ENCODE results near the gene CYFIP2. TPM values are rescaled to one million over a fixed set of nuclear protein-coding genes. Genes with fewer than 3 reads are reported as not detected.

CYFIP2 gene
- total RNA-seq, 1 donor = 12.4 TPM

GRCh38 chr5:157253547-157253946 lies 12.4 kb upstream of the CYFIP2 start:
- H3K4me3 ChIP-seq (ENCODE audit: low read depth, low read length) = no peak overlapping the region
- peak; percentile 72 for DNase-seq (ENCODE audit: low read depth)
- peak; percentile 98 for TF ChIP-seq CTCF (IDR thresholded peaks at IDR 0.05; ENCODE audit: insufficient read depth, low read length)

GRCh38 chr5:157258450-157258849 lies 7.5 kb upstream of the CYFIP2 start:
- no peak for TF ChIP-seq CTCF (IDR thresholded peaks at IDR 0.05; ENCODE audit: insufficient read depth, low read length)
- H3K4me3 ChIP-seq (ENCODE audit: low read depth, low read length) = no peak overlapping the region
- no peak for DNase-seq (ENCODE audit: low read depth)

GRCh38 chr5:157259699-157260098 lies 6.2 kb upstream of the CYFIP2 start:
- H3K4me3 ChIP-seq (ENCODE audit: low read depth, low read length) = no peak overlapping the region
- no peak for TF ChIP-seq CTCF (IDR thresholded peaks at IDR 0.05; ENCODE audit: insufficient read depth, low read length)
- no peak for DNase-seq (ENCODE audit: low read depth)

GRCh38 chr5:157263496-157264090 lies 2.3 kb upstream of the CYFIP2 start:
- TF ChIP-seq CTCF (IDR thresholded peaks at IDR 0.05; ENCODE audit: insufficient read depth, low read length) = no peak
- DNase-seq (ENCODE audit: low read depth) = no peak
- H3K4me3 ChIP-seq (ENCODE audit: low read depth, low read length) = no peak overlapping the region

- H3K4me3 ChIP-seq (ENCODE audit: low read depth, low read length) = peak overlapping the region; percentile 68
- no peak for DNase-seq (ENCODE audit: low read depth)
- TF ChIP-seq CTCF (IDR thresholded peaks at IDR 0.05; ENCODE audit: insufficient read depth, low read length) = no peak
Observed at GRCh38 chr5:157266286-157267007, 524 bp downstream of the CYFIP2 start.

DNA sequence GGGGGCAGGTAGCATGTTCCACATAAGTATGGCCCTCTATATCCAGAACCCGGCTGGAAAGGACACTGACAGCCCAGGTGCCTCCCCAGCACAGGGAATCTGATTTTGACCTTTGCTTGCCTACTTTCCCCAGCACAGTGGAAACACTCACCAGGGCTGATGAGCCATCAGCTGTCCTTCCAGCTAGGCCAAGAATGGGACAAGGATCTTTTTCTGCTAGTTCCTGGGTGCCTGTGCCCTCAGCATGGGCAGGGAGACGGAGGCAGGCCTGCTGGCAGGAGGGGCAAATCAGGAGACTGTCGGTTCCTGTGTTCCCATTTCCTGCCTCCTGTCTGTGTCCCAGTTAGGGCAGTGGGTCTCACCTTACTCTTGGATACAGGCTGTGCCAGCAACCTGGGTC lies 1.1 kb downstream of the CYFIP2 start:
- TF ChIP-seq CTCF (IDR thresholded peaks at IDR 0.05; ENCODE audit: insufficient read depth, low read length) = no peak
- H3K4me3 ChIP-seq (ENCODE audit: low read depth, low read length) = no peak overlapping the region
- DNase-seq (ENCODE audit: low read depth) = no peak
